ENCODE results near the gene MRPS31.
A peak's percentile ranks its signal among the peaks of the same experiment; 100 is the strongest.

MRPS31 gene

DNA sequence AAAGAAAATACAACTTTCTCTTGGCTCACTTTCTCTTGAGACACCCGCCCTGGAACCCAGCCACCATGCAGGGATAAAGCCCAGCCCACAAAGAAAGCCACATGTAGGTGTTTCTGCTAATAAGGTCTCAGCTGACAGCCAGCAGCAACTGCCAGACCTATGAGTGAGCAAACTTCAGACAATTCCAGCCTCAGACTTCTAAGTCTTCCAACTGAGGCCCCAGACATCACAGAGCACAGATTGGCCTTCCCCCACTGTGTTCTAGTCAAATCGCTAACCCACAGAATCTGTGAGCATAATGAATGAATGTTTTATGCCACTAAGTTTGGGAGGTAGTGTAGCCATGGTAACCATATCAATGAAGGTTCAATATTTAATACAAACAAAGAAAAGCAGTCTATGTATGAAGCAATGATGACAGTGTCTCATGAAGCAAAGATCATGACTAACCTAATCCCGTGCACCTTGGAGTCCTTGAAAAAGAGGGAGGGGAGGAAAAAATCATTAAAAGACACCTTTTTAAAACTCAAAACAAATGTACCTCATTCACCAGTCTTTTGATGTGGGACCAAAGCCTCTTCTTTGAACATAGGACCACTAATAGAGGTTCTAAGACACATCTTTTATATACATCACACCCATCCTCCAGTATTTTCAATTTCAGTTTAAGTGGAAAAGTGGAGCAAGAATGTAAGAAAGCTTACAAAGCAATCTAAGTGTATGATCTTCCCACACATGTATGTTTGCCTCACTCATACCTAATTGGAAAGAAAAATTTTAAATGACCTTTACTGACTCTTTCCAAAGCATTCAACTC lies 6.2 kb downstream of the MRPS31 start:
- Mint-ChIP-seq H3K9me3 (no peaks in the 10 kb centered on the region), H3K4me1 (peaks cover 4% of the 10 kb centered on the region), H3K27me3 (ENCODE audit: low read depth) (no peaks in the 10 kb centered on the region), H3K27ac (no peak overlapping the region), H3K4me3 (no peak overlapping the region), H3K36me3 (ENCODE audit: low read depth) (peaks cover 10% of the 10 kb centered on the region)
- TF ChIP-seq, protein P1, sequence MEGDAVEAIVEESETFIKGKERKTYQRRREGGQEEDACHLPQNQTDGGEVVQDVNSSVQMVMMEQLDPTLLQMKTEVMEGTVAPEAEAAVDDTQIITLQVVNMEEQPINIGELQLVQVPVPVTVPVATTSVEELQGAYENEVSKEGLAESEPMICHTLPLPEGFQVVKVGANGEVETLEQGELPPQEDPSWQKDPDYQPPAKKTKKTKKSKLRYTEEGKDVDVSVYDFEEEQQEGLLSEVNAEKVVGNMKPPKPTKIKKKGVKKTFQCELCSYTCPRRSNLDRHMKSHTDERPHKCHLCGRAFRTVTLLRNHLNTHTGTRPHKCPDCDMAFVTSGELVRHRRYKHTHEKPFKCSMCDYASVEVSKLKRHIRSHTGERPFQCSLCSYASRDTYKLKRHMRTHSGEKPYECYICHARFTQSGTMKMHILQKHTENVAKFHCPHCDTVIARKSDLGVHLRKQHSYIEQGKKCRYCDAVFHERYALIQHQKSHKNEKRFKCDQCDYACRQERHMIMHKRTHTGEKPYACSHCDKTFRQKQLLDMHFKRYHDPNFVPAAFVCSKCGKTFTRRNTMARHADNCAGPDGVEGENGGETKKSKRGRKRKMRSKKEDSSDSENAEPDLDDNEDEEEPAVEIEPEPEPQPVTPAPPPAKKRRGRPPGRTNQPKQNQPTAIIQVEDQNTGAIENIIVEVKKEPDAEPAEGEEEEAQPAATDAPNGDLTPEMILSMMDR (IDR thresholded peaks at IDR 0.05; ENCODE audit: unreplicated experiment in 3 of 3), result no peak

DNA sequence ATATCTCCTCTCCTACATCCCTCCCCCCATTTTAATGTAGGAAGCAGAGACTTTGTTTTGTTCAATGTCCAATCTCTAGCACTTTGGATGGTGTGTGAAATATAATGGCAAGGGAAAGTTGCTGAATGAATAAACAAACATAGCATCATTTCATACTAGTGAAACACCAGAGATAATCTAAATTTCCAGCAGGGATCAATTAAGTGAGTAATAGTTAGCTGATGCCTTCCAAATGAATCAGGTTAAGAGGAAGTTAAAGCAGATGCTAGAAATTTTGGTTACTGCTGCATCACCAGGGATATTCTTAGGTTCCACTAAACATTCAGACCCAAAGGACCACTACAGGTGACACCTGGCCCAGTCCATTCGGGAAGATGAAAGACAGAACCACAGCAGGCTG lies 8.1 kb downstream of the MRPS31 start:
- peaks cover 24% of the 10 kb centered on the region for H3K36me3 Mint-ChIP-seq (ENCODE audit: low read depth)
- H3K27ac Mint-ChIP-seq, result no peak overlapping the region
- no peak overlapping the region for H3K4me3 Mint-ChIP-seq
- H3K9me3 Mint-ChIP-seq, result no peaks in the 10 kb centered on the region
- TF ChIP-seq, protein P1 (IDR thresholded peaks at IDR 0.05; ENCODE audit: unreplicated experiment in 3 of 3), result no peak
- no peaks in the 10 kb centered on the region for H3K4me1 Mint-ChIP-seq
- no peaks in the 10 kb centered on the region for H3K27me3 Mint-ChIP-seq (ENCODE audit: low read depth)

DNA sequence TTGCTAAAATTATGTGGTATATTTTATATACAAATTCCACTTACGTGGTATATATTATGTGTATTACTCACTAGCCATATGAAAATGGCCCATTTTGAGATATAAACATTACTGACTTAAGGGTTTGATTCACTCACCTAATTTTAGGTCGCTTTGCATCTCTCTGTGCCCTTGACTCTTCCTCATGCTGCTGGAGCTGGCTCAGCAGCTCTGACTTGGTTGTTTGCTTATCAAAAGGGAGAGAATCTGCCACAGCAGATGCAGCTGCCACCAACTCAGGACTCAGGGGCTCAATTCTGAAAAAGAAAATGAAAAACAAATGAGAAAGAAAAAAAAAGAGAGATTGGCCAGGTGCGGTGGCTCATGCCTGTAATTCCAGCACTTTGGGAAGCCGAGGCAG lies 12.2 kb downstream of the MRPS31 start:
- H3K4me1 Mint-ChIP-seq, result no peaks in the 10 kb centered on the region
- no peaks in the 10 kb centered on the region for H3K9me3 Mint-ChIP-seq
- H3K27me3 Mint-ChIP-seq (ENCODE audit: low read depth), result no peaks in the 10 kb centered on the region
- H3K27ac Mint-ChIP-seq, result no peak overlapping the region
- peaks cover 38% of the 10 kb centered on the region for H3K36me3 Mint-ChIP-seq (ENCODE audit: low read depth)
- TF ChIP-seq, protein P1 (IDR thresholded peaks at IDR 0.05; ENCODE audit: unreplicated experiment in 3 of 3), result no peak
- H3K4me3 Mint-ChIP-seq, result no peak overlapping the region

DNA sequence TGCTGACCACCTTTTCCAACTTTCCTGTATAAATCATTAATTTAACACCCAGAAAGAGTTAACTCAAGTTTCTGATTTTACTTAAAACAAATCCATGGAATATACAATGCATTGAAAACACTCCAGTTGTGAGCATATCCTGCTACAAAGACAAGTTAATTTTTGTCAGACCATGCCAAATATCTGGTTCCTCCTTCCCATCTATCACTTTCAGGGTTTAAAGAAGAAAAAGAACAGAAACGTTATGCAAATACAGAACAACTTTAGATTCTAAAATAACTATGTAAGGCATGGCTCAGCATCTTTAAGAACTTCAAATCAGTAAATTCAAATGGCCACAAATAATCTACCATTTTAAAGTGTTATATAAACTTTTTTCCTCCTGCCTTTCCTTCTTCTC lies 14.9 kb downstream of the MRPS31 start:
- TF ChIP-seq, protein P1 (IDR thresholded peaks at IDR 0.05; ENCODE audit: unreplicated experiment in 3 of 3), result no peak
- Mint-ChIP-seq H3K27ac (peak overlapping the region in 2 of 3 experiments; percentile 70 to 80), H3K4me3 (no peak overlapping the region), H3K4me1 (no peaks in the 10 kb centered on the region), H3K27me3 (ENCODE audit: low read depth) (no peaks in the 10 kb centered on the region), H3K9me3 (no peaks in the 10 kb centered on the region), H3K36me3 (ENCODE audit: low read depth) (peaks cover 56% of the 10 kb centered on the region)

DNA sequence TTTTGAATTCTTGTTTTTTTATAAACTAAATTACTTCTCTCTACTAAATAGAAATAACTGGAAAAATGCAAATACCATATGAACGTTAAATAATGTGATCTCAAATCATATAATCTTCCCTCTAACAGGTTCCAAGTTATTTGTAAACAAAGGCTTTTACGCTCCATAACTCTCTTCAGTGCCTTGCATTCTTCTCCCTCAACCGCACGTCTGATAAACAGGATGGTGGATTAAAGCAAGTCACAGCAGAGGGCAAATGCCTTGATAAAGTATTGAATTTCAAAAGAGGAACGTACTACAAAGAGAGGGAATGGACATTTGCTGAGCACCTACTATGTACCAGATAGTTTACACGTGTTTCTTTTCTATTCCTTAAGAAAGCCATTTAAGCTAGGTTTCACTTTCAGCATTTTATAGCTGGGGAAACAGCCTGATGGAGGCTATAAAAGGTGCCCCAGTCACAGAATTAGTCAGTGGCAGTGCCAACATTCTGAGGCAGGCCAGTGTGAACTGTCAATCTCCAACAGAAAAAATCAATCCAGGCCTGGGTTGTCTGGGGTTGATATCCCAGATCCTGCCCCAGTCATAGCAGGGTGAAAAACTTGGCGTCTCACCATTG lies 15.8 kb downstream of the MRPS31 start:
- H3K36me3 Mint-ChIP-seq (ENCODE audit: low read depth), result peaks cover 56% of the 10 kb centered on the region
- TF ChIP-seq, protein P1 (IDR thresholded peaks at IDR 0.05; ENCODE audit: unreplicated experiment in 3 of 3), result no peak

More for the DNA sequence above, 15.8 kb downstream of the MRPS31 start:
- Mint-ChIP-seq H3K4me3 (no peak overlapping the region), H3K4me1 (no peaks in the 10 kb centered on the region), H3K27me3 (ENCODE audit: low read depth) (no peaks in the 10 kb centered on the region), H3K9me3 (no peaks in the 10 kb centered on the region), H3K27ac (peak overlapping the region in 1 of 3 experiments; percentile 23)

Data from nephron (organoid).